Activated CD8-positive, alpha-beta memory T cell treated with anti-CD3 and anti-CD28 coated beads, Interleukin-2, amount 50 U/mL, for 24 hours (primary cell): Measurements from ENCODE around the gene LRIF1.
A peak's percentile ranks its signal among the peaks of the same experiment; 100 is the strongest.
"Not testable (repeated sequence)": the region's sequence is repeated elsewhere in the genome, so short reads cannot be mapped to it uniquely, and the experiment has no call there.

Experiments
- DNase-seq: peaks from one replicate; pipeline ENCODE4 v3.0.0-alpha.2; 2020; ENCODE audit errors: extremely low read depth

Gene LRIF1, protein sequence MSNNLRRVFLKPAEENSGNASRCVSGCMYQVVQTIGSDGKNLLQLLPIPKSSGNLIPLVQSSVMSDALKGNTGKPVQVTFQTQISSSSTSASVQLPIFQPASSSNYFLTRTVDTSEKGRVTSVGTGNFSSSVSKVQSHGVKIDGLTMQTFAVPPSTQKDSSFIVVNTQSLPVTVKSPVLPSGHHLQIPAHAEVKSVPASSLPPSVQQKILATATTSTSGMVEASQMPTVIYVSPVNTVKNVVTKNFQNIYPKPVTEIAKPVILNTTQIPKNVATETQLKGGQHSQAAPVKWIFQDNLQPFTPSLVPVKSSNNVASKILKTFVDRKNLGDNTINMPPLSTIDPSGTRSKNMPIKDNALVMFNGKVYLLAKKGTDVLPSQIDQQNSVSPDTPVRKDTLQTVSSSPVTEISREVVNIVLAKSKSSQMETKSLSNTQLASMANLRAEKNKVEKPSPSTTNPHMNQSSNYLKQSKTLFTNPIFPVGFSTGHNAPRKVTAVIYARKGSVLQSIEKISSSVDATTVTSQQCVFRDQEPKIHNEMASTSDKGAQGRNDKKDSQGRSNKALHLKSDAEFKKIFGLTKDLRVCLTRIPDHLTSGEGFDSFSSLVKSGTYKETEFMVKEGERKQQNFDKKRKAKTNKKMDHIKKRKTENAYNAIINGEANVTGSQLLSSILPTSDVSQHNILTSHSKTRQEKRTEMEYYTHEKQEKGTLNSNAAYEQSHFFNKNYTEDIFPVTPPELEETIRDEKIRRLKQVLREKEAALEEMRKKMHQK

DNA sequence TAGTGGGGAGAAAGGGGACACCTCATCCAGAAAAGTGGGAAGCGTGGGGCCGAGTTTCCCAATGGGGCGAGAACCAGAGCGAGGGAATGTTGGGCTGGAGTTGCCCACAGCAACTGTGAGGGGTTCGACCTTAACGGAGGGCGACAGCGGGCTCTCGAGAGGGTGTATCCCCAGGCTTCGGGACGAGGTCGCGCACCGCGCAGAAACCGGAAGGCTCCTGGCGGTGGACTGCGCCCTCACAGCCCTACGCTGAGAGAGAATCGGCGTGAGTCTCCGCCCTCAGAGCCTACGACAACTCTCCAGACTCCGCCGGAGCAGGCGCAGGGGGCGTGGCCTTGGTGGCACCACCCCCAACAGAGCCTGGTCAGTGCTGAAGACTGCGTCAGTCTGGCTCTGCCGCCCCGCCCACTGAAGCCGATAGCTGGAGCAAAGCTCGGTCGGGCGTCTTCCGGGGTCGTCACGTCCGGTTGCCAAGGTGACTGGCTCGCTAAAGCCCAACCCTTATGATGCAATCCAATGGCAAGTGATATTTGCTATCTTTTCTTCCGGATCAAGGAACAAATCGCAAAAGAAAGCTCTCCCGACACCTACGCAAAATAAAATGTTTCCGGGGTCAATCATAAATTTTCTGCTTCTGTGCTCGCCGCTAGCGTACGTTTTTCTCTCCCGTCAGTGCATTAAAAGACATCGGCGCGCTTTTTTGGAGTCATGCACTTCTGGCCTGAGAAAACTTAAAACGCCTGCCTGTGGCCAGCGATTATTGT, at the start of gene LRIF1:
TSS of gene LRIF1 (minus strand) at position 232 of the 764 bp plus-strand sequence. CDS start 234 bp downstream, outside the sequence.
- peak; percentile 100 for DNase-seq

DNA sequence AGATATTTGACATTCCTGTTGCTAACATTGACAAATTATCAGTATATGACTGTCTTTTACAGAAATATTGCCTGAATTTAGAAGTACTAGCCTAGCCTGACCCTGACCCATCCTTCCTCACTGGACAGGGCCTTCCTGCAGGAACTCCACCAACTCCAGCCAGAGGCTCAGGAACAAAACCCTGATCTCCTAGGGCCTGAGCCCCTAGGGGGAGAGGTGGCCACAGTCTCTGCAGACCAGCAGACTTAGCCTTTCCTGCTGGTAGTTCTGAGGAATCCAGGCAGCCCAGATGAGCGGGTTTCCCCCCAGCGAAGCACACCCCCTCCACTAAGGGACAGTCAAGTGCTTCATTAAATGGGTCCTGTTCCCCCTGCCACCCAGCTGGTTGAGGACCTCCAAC, 44.3 kb upstream of the LRIF1 start:
- no peak for DNase-seq

DNA sequence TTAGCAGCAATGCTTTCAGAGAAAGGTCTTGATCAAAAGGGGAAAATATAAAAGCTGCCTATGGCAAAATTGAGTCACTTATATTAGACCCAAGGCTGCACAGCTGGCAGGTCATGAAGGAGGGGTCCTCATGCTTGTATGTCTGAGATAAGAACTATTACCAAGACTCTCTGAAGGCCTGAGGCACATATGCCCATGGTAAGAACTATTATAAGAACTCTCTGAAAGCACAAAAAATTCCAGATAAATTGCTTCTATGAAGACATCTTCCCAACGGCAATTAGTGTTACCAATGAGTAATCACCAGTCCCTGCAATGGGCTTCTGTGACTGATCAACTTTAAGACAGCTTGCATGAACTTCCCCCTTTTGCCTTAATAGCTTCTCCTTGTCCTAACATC, 42.8 kb upstream of the LRIF1 start:
- no peak for DNase-seq

DNA sequence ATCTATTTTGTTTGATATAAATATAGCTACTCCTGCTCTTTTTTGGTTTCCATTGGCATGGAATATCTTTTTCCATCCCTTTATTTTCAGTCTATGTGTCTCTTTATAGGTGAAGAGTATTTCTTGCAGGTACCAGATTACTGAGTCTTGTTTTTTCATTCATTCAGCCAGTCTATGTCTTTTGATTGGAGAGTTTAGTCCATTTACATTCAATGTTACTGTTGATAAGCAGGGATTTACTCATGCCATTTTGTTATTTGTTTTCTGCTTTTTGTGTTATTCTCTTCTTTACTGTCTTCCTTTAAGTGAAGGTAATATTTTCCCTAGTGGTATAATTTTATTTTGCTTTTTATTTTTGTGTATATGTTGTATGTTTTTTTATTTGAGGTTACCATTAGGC, 35.9 kb upstream of the LRIF1 start:
- not testable (repeated sequence) for DNase-seq

DNA sequence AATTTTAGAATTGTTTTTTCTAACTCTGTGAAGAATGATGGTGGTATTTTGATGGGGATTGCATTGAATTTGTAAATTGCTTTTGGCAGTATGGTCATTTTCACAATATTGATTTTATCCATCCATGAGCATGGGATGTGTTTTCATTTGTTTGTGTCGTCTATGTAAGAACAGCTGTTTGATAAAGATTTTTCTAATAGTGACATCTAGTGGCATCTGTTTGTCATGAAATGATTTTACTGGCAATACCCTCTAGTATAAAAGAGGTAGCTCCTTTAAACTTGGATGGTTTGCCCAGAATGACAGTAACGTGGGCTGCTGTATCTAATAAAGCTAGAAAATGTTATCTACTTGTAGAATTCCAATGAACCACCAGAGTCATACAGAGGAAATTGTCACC, 28.6 kb upstream of the LRIF1 start:
- DNase-seq: not testable (repeated sequence)

DNA sequence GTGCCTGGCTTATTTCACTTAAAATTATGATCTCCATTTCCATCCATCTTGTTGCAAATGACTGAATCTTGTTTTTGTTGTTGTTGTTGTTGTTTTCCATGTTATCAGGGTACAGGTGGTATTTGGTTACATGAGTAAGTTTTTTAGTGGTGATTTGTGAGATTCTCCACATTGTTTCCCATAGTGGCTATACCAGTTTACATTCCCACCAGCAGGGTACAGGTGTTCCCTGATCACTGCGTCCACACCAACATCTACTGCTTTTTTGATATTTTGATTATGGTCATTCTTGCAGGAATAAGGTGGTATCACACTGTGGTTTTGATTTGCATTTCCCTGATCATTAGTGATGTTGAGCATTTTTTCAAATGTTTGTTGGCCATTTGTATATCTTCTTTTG, 27.6 kb upstream of the LRIF1 start:
- not testable (repeated sequence) for DNase-seq

DNA sequence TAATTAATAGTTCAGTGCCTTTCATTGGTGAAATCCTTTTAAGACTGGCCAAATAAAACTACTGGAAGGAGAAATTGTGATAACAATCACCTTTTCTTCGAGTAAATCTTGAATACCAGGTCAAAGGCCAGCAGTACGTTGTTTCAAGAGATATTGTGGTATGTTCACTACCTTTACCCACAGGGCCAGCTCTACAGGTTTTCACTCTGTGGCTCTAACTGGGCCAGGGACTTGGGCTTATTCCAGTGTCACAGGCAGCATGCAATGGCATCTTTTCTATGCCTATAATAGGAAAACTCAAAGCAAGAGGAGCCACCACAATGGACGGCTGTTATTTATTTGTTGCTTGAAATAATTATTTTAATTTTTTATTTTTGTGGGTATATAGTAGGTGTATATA, 26.8 kb upstream of the LRIF1 start:
- DNase-seq: no peak

DNA sequence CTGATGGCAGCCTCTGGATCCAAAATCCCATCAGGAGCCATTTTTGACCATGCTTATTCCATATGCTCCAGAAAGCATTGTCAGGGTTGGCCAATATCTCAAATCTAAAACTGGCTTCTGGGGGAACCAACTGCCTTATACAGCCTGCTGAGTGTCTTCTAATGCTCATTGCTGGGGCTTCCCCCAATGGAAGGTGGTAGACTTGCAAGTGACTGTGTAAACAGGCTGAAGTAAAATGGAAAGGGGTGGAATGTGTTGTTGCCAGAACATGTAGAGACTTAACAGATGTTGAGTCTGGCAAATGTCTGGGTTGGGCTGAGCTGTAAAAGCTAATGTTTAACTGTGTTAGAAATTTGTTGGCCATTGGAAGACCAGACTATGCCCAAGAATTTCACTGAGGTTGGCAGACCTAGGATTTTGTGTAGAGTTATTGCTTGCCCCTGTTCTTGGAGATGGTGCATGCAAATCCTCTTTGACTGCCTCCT, 22.7 kb upstream of the LRIF1 start:
- no peak for DNase-seq

DNA sequence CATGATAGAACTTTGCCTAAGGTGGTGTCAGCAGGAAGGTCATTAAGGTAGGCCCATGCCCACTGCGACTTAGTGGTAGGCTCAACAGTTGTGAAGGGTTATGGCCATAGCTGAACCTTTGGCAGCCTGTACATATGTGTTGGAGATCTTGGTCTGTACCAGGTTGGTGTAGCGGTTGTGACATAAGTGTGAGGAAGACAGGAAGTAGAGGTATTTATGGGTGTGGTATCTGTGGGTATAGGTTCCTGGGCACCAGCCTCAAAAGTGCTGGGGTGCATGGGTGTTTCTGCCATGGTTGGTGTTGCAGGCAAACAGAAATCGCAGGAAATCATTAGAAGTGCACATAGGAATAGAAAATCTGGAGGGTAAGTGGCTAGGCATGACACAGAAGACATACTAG, 18.6 kb upstream of the LRIF1 start:
- no peak for DNase-seq

DNA sequence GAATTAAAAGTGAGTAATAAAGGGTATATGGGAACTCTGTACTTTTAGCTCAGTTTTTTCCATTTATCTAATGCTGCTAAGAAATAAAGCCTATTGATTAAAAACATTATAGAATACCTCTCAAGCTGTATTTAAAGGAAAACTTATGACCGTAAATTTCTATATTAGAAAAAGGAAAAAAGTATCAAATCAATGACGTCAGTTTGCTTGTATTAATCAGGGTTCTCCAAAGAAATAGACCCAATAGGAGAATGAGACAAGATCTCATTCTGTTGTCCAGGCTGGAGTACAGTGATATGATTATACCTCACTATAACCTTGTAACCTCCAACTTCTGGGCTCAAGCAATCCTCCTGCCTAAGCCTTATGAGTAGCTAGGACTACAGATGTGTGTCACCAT, 15.4 kb upstream of the LRIF1 start:
- no peak for DNase-seq

DNA sequence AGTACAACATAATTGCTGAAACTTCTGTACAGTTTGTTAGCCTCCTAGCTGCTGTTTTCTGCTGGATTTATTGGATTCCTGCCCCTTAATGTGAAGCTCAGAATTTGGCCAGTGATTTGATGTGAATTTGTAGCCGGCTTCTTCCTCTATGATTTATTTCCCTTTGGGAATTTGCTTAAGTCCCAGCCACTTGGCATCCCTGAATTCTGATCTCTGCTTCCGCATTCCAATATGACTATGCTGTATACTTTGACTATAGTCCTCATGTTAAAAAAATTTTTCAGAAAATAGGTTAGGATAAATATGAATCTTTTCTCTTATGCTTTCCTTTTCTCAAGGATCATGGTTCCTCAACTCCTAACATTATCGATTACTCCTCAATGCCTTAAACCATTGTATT, 12.4 kb upstream of the LRIF1 start:
- DNase-seq: no peak

DNA sequence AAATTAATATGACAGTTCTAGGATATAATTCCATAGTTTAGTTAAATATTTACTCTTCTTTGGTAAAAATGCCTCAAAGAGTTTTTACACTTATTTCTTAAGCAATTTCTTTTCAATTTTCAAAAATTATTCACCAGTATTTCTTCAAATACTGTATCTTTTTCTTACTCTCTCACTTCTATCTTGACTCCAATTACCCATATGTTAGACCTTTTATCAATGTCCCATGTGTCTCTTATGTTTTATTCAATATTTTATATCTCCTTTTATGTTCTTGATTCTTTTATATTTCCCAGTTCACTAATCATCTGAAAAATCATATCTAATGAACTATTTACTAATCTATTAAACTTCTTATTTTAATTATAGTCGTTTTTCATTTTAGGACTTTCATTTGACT, 11.5 kb upstream of the LRIF1 start:
- no peak for DNase-seq

DNA sequence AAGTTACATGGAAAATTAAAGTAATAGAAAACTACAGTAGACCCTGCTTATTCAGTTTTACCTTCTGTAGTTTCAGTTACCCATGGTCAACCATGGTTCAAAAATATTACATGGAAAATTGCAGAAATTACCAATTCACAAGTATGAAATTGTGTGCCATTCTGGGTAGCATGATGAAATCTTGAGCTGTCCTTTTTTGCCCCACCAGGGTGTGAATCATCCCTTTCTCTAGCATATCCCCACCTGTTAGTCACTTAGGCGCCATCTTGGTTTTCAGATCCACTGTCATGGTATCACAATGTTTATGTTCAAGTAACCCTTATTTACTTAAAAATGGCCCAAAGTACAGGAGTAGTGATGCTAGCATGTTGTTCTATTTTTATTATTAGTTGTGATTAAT, 3.5 kb upstream of the LRIF1 start:
- DNase-seq: no peak

DNA sequence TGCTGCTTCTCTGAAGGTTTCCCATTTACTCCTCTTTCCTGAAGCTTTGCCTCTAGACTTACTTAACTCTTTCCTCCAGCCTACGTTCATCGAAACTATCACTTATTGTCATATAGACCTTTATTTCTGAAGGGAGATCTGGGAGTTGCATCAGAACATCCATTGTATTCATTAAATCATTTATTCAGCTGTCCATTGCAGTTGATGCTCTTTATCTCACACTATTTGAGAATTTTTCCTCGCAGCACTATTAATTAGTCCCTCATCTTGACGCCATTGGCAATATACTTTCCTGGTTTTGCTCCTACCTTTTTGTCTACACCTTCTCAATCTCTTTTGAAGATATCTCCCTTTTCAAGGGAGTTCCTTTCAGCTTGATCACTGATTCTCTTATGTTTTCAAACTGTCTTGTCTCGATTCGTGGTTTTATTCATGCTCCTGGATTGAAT, 757 bp upstream of the LRIF1 start:
- no peak for DNase-seq

DNA sequence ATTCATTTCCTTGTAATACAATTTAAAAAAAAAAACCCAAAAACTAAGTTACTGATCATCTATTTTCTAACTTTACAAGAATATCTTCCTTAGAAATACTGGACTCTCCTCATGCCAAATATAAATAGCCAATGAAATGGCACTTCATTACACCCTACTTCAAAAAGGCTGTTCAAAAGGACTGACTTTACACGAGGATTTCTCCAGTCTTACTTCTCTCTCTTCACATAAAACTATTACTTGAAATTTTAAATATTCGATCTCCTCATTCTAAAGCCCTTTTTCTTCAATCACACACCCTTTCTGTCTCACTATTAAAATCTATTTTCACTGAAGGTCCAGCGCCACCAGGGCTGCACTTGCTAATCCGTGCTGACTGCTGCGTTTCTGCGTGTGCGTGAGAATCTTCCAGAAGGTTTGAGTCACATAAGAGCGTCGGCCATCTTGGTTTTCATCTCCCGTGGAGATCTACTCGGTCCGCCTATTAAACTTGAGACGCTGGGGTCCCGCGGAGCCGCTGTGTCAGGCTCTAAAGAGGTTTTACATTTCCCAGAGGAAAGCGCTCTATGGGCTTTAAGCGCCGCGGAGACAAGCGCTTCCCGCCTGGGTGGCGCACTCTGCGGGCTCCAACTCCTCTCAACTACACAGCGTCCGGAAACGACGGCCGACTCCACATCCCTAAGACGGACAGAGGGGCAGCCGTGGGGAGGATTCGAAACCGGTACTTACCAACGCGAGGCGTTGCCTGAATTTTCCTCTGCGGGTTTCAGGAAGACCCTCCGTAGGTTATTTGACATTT, 631 bp downstream of the LRIF1 start:
- DNase-seq: peak; percentile 25

DNA sequence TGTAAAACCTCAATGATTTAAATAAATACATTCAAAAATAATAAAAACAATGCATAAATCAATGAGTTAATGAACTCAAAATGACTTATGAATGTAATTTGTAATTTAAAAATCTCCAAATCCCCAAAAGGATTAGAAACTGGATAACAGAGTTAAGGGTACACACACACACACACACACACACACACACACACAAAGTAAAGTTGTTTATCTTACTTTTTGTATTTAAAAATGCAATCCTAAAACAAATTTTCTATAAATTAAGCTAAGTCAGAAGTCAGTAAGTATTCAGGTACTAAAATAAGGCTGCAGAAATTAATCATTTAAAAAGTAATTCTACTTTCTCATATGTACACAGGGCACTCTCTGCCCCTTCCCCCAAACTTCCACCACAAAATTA, 1.8 kb downstream of the LRIF1 start:
- DNase-seq: no peak

DNA sequence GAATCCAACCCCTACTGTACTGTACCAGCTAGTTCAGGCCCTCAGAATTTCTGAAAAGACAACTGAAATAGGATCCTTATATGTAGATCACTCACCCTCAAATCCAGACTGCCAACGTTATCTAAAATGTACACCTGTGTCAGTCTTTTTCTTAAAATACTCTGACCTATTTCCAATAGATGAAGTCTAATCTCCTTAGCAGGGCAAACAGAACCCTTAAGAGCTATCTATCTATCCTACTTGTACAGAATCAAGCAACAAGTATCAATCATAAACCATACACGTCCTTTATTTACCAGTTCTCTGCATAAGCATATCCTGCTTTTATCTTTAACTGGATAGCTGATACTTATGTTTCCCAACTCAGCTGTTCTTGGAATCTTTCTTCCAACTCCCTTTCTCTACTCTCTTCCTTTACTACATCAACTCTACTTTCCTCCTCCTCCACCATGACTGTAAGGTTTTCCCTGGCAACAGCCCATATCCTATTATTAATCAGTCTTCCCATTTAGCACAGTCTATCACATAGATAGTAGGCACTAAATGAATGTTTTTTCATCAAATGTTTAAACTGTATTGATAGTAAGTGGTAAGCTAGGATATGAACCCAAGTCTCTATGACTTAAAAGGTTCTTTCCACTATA, 2.8 kb downstream of the LRIF1 start:
- DNase-seq: no peak

DNA sequence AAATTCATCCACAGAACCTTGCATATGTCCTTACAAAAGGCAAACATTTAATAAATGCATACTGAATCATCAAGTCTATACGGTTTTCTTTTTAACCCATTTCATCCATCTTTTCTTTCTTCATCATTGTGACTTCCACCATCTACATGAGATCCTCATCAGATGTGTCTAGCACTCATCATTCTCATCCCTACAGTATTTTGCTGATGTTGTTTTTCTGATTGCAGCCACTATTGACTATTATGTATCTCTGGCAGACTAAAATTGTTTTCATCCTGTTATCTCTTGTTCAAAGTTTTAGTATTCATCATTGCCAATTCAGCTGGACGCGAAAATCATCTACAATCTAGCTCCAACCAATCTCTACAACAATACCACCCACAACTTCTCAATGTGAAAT, 5.9 kb downstream of the LRIF1 start:
- DNase-seq: no peak

DNA sequence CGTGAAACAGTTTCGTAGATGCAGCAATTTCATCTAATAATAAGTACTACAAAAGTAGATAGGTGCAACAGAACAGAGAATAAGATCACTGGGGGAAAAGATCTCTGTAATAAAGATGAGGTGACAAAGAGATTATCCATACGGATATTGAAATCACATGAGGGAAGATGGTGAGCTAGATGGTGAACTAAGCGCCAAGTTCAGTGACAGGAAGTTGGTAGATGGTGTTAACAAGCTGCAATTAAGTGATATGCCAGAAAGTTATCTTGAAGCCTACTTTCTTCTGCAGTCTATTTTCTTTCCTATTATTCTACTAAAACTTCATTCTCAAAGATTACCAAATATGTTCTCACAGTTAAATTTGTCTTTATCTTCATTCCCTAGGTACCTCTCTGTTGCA, 7.1 kb downstream of the LRIF1 start:
- no peak for DNase-seq

DNA sequence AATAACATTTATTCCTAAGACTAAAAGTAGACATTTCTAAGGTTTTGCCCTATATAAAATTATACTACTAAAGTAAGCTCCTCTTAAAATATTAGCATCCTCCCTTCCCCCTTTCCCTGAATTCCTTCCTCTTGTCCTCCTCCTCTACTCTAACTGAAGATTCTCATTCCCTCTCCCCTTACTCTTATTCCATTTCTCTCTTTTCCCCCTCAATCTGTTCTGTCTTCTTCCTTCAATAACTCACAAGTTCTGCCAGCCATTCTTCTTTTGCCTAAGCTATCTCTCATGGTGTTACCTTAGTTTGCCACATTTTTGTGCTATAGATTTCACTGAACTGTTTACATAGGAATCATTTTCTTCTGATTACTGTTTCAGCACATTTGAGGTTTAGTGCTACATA, 10.7 kb downstream of the LRIF1 start:
- DNase-seq: no peak

DNA sequence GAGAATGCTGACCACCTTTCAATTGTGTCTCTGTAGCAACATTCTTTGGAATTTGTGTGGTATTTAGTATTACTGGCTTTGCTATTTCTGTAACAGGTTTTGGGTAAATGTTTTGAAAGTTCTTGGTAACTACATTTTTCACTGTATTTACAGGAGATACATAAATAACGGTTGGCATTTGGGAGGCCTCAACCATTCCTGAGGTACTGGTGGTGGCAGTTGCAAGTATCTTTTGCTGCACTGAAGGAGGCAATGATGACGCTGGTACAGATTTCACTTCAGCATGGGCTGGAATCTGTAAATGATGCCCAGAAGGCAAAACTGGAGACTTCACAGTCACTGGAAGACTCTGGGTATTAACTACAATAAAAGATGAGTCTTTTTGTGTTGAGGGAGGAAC, 11.7 kb downstream of the LRIF1 start:
- DNase-seq: no peak
